ENCODE measurements around the gene ELMO1. TPM values are rescaled to one million over a fixed set of nuclear protein-coding genes. Genes with fewer than 3 reads are reported as not detected.

Gene ELMO1
- total RNA-seq, 2 donors from 2014 or later: 10.9 to 56.0 TPM

DNA sequence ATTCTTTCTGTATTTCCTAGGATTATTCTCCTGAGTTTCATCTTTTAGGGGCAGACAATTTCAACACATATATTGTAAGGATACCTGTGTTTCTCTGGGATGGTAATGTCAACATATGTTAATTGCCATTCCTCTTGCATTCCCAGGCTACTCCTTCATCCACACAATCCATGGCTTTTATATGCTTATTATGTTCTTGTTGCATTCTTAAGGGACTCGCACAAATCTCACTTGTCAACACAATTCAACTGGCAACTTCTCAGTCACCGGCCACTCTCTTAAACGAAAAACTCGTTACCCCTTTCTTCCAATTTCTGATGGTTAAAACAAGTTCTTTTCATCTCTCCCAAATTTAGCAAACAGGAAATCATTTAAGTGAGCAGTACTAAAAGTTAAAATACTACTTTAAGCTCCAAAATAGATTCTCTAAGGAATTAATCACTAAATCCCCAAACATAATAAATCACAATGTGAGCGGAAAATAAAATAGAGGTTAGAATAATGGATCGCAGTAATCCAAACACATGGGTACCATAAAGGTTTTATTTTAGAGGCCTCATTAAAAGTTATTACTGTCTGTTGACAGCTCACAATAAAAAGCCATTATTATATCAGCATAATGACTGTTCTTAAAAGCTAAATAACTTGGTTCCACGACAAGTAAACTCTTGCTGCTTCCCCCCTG is 223.2 kb downstream of the ELMO1 start:
- Histone ChIP-seq H3K4me1 (no peaks in the 10 kb centered on the region), H3K27ac (no peak overlapping the region), H3K27me3 (no peaks in the 10 kb centered on the region), H3K4me3 (no peak overlapping the region), H3K36me3 (replicated peaks in 1 of 2; ENCODE audit: insufficient read depth in 1 of 2, low read depth in 2 of 2) (no peaks in the 10 kb centered on the region), H3K9me3 (no peaks in the 10 kb centered on the region)
- TF ChIP-seq, protein P1, sequence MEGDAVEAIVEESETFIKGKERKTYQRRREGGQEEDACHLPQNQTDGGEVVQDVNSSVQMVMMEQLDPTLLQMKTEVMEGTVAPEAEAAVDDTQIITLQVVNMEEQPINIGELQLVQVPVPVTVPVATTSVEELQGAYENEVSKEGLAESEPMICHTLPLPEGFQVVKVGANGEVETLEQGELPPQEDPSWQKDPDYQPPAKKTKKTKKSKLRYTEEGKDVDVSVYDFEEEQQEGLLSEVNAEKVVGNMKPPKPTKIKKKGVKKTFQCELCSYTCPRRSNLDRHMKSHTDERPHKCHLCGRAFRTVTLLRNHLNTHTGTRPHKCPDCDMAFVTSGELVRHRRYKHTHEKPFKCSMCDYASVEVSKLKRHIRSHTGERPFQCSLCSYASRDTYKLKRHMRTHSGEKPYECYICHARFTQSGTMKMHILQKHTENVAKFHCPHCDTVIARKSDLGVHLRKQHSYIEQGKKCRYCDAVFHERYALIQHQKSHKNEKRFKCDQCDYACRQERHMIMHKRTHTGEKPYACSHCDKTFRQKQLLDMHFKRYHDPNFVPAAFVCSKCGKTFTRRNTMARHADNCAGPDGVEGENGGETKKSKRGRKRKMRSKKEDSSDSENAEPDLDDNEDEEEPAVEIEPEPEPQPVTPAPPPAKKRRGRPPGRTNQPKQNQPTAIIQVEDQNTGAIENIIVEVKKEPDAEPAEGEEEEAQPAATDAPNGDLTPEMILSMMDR (IDR thresholded peaks at IDR 0.05): no peak
- no peak for TF ChIP-seq POLR2A (IDR thresholded peaks at IDR 0.05)
- ATAC-seq (no peak), DNase-seq (no peak)
- WGBS, 2 donors: 77 to 80% methylated on average over 7 of the region's 7 CpGs
- intact Hi-C loops (cut with DNase I): no loop called here

DNA sequence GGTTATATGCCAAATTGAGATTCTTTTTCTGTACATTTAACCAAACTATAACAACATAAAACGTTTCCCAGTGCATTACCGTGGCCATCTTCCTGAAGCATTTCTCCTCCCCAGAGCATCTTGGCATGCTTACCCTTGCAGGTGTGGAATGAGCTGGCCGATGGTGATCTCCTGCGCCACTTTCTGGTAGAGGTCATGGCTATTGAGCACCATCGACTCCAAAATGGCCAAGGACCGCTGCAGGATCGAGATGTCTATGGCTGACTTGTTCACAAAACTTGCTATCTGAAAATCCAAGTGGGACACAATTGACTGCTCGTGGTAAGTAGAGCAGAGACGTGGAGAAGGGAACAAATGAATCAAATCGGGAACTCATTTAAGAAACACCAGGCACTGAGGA is 223.9 kb downstream of the ELMO1 start:
- WGBS, 2 donors: 81 to 82% methylated on average over 10 of the region's 10 CpGs
- DNase-seq: no peak
- Histone ChIP-seq H3K27me3 (no peaks in the 10 kb centered on the region), H3K36me3 (replicated peaks in 1 of 2; ENCODE audit: insufficient read depth in 1 of 2, low read depth in 2 of 2) (no peaks in the 10 kb centered on the region), H3K4me3 (no peak overlapping the region), H3K4me1 (no peaks in the 10 kb centered on the region), H3K27ac (no peak overlapping the region), H3K9me3 (no peaks in the 10 kb centered on the region)
- intact Hi-C loops (cut with DNase I): no loop called here
- no peak for TF ChIP-seq POLR2A (IDR thresholded peaks at IDR 0.05)
- TF ChIP-seq, protein P1 (IDR thresholded peaks at IDR 0.05): no peak
- no peak for ATAC-seq

DNA sequence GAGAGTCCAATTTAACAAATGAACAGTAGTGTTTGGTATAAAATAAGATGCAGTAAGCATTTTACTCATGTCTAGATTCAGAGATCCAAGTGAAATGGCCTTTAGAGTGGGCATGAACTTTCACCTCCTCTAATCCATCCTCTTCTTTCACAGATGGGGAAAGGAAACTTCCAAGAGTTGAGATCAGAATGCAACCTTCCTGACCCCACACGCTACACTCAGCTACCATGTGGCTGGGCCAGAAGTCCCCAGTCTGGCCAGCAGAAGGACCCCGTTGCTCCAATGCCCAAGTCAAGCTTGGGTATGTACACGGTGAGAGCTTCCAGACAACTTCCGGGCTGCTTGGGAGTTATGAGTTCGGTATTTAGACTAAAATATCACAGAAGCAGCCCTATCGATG is 228.0 kb downstream of the ELMO1 start:
- Histone ChIP-seq H3K36me3 (replicated peaks in 1 of 2; ENCODE audit: insufficient read depth in 1 of 2, low read depth in 2 of 2) (no peaks in the 10 kb centered on the region), H3K4me3 (no peak overlapping the region), H3K4me1 (no peaks in the 10 kb centered on the region), H3K27ac (no peak overlapping the region), H3K27me3 (no peaks in the 10 kb centered on the region), H3K9me3 (no peaks in the 10 kb centered on the region)
- no peak for DNase-seq
- WGBS, 2 donors: 73 to 83% methylated on average over 6 of the region's 6 CpGs
- no peak for ATAC-seq
- TF ChIP-seq, protein P1 (IDR thresholded peaks at IDR 0.05): no peak
- no peak for TF ChIP-seq POLR2A (IDR thresholded peaks at IDR 0.05)
- intact Hi-C loops (cut with DNase I): no loop called here

DNA sequence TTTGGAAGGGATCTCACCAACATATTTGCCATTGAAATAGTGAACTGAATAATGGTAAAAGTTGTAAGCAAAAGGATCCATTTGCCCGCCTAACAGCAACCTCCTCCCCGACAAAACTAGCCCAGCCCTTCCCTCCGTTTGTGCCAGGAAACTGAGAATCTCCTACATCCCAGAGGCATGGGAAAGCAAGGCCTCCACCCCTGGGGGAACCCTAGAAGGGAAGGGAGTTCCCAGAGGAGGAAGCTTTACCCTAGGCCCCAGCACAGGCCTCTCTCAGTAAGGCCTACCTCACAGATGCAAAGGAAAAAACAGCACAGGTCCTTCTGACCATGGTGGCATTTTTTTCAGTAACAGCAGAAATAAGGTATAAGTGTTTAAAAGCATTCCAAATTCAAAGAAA is 229.7 kb downstream of the ELMO1 start:
- H3K9me3 ChIP-seq: no peaks in the 10 kb centered on the region
- H3K36me3 ChIP-seq (replicated peaks in 1 of 2; ENCODE audit: insufficient read depth in 1 of 2, low read depth in 2 of 2): no peaks in the 10 kb centered on the region
- H3K27ac ChIP-seq: peak overlapping the region in 1 of 4 donors; percentile 27
- DNase-seq (no peak), ATAC-seq (no peak)
- intact Hi-C loops (cut with DNase I): no loop called here
- H3K4me1 ChIP-seq: no peaks in the 10 kb centered on the region
- no peak overlapping the region for H3K4me3 ChIP-seq
- 55 to 62% methylated on average over 3 of the region's 3 CpGs for WGBS, 2 donors
- TF ChIP-seq, protein P1 (IDR thresholded peaks at IDR 0.05): no peak
- TF ChIP-seq POLR2A (IDR thresholded peaks at IDR 0.05): no peak
- no peaks in the 10 kb centered on the region for H3K27me3 ChIP-seq

DNA sequence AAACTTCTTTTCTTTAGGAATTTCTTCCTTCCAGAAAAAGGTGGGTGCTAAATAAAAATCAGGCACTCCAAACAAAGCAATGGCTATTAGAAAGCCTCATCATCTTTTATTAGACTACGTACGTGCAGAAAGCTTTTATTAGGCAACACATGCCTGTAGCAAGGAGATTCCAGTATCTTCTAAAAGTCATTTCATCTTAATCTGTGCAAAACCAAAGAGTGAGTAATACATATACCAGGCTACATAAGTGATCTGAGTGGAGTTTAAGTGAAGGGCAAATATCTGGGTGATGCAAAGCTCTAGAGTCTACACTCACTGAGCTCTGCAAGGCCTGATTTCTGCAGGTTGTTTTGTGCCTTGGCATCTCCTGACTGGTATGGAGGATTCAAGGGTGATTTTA is 231.7 kb downstream of the ELMO1 start:
- DNase-seq (no peak), ATAC-seq (no peak)
- intact Hi-C loops (cut with DNase I): no loop called here
- 54 to 73% methylated on average over 2 of the region's 2 CpGs for WGBS, 2 donors
- H3K4me1 ChIP-seq: no peaks in the 10 kb centered on the region
- no peaks in the 10 kb centered on the region for H3K9me3 ChIP-seq
- H3K27ac ChIP-seq: no peak overlapping the region
- H3K4me3 ChIP-seq: no peak overlapping the region
- H3K27me3 ChIP-seq: no peaks in the 10 kb centered on the region
- TF ChIP-seq, protein P1 (IDR thresholded peaks at IDR 0.05): no peak
- TF ChIP-seq POLR2A (IDR thresholded peaks at IDR 0.05): no peak
- H3K36me3 ChIP-seq (replicated peaks in 1 of 2; ENCODE audit: insufficient read depth in 1 of 2, low read depth in 2 of 2): no peaks in the 10 kb centered on the region

Measured in body of pancreas (tissue), 4 donors.